HepG2 (cell line): ENCODE results near the gene SLC15A2. TPM values are rescaled to one million over a fixed set of nuclear protein-coding genes. Genes with fewer than 3 reads are reported as not detected.

Experiments used
- ATAC-seq: fragments of 200-7000 bp; cut with Tn5 transposase; 3 replicates; pipeline ENCODE4 v1.9.1; 2020; ENCODE audit warnings: mild to moderate bottlenecking, moderate library complexity
- BruUV-seq: library from RNA; stranded (reverse); fragments of 400-500 nt; replicated peaks from 2 replicates; lab custom pipeline; 2021; lab: Mats Ljungman, UMichigan
- CTCF ChIA-PET: fragments of 300-600 bp; formaldehyde crosslinking; extraction: SDS; loops from one replicate; lab custom pipeline; 2021; ENCODE audit warnings: low total read pairs, inconsistent platforms, low intra/inter-chr PET ratio; lab: Yijun Ruan, JAX
- POLR2A ChIA-PET: fragments of 350-600 bp; sonication (Branson Sonifier 250); formaldehyde crosslinking; loops from one replicate; lab custom pipeline; 2020; ENCODE audit warnings: antibody characterized with exemption, inconsistent platforms; lab: Yijun Ruan, JAX
- DNase-seq: peaks from one replicate; pipeline ENCODE4 v3.0.0-alpha.2; 2015; ENCODE audit warnings: low spot score
- FAIRE-seq: peaks from 3 replicates; lab custom pipeline; 2011; peaks lifted over from hg19 to GRCh38; lab: Jason Lieb, UNC
- H2AFZ ChIP-seq: one replicate; pipeline ENCODE4 v1.6.1; 2011; ENCODE audit warnings: low read length, inconsistent platforms
- H3K27ac ChIP-seq: fragments of 300-600 bp; 3 replicates; pipeline ENCODE4 v1.8.0; 2011; ENCODE audit warnings: mixed run types, mild to moderate bottlenecking, mixed read lengths, low read length, inconsistent platforms; ENCODE audit not compliant: insufficient read depth; ENCODE audit errors: extremely low read length
- H3K27me3 ChIP-seq, 2 experiments: fragments of 200-600 bp in 1 of 2; 2 replicates in 1 of 2; 3 replicates in 1 of 2; pipeline versions ENCODE4 v1.6.0 to v1.8.0; 2011; ENCODE audit warnings: low read length in 2 of 2, mild to moderate bottlenecking in 2 of 2, moderate library complexity in 2 of 2, inconsistent platforms in 1 of 2; ENCODE audit not compliant: insufficient read depth in 2 of 2, control insufficient read depth in 1 of 2
- H3K36me3 ChIP-seq, 2 experiments: fragments of 200-600 bp in 1 of 2; replicated peaks in 1 of 2; 2 replicates in 1 of 2; 3 replicates in 1 of 2; pipeline versions ENCODE4 v1.5.1 to v1.8.0; 2011; ENCODE audit warnings: low read length in 2 of 2, inconsistent platforms in 1 of 2; ENCODE audit not compliant: insufficient read depth in 2 of 2, control insufficient read depth in 1 of 2
- H3K4me1 ChIP-seq: 2 replicates; pipeline ENCODE4 v1.5.1; 2012; ENCODE audit warnings: low read length, inconsistent platforms; ENCODE audit not compliant: insufficient read depth
- H3K4me2 ChIP-seq: 2 replicates; pipeline ENCODE4 v1.6.0; 2011; ENCODE audit warnings: low read depth, low read length, inconsistent platforms
- H3K4me3 ChIP-seq, 3 experiments: fragments of 200-600 bp in 1 of 3; sonication (generic), shearing (Covaris generic) in 1 of 3; replicated peaks in 1 of 3; 2 replicates each; pipeline ENCODE4 v1.5.1; 2011 to 2016; ENCODE audit warnings: low read length in 3 of 3, inconsistent platforms in 2 of 3, low read depth in 2 of 3, mild to moderate bottlenecking in 2 of 3, control low read depth in 1 of 3, mixed read lengths in 1 of 3; ENCODE audit not compliant: insufficient read depth in 1 of 3
- H3K79me2 ChIP-seq: one replicate; pipeline ENCODE4 v1.6.1; 2011; ENCODE audit warnings: low read length, inconsistent platforms; ENCODE audit not compliant: insufficient read depth
- H3K9ac ChIP-seq: 2 replicates; pipeline ENCODE4 v1.6.0; 2011; ENCODE audit warnings: mild to moderate bottlenecking, low read depth, low read length, inconsistent platforms; ENCODE audit not compliant: insufficient read depth
- H3K9me3 ChIP-seq: 2 replicates; pipeline ENCODE4 v1.5.1; 2012; ENCODE audit warnings: mild to moderate bottlenecking, low read length
- H4K20me1 ChIP-seq: 2 replicates; pipeline ENCODE4 v1.6.0; 2011; ENCODE audit warnings: inconsistent platforms, mild to moderate bottlenecking, low read length, moderate library complexity; ENCODE audit not compliant: insufficient read depth
- ZNF234 ChIP-seq: sonication (generic); formaldehyde crosslinking; conservative IDR thresholded peaks from 2 replicates; pipeline ENCODE4 v1.5.1; 2020; ENCODE audit warnings: mild to moderate bottlenecking, missing genetic modification reagents
- in situ Hi-C: cut with HindIII; loops from 2 replicates; pipeline ENCODE4 v1.10.0; 2017; ENCODE audit warnings: low pct_unique_long_range_greater_than_20kb; ENCODE audit not compliant: extremely low pct_ligation_motif_present
- intact Hi-C: fragments of 100-400 bp; cut with micrococcal nuclease; formaldehyde crosslinking; loops from one replicate; pipeline ENCODE4 v1.10.0; 2022; ENCODE audit not compliant: unreplicated experiment
- polyA plus RNA-seq, 8 experiments: library from polyadenylated mRNA; depleted of rRNA in 3 of 8; stranded (reverse) in 7 of 8; unstranded in 1 of 8; fragments of >200 nt; fragmentation: Illumina TruSeq in 4 of 8; extraction: Trizol in 4 of 8; gene quantifications; 2 replicates each; pipeline versions ENCODE4 v1.2.1 to v1.2.3, GENCODE V29; 2011 to 2016; ENCODE audit warnings: low read depth in 4 of 8, missing spikeins in 1 of 8, mixed read lengths in 1 of 8; ENCODE audit not compliant: insufficient read depth in 1 of 8
- total RNA-seq, 5 experiments: library from RNA; depleted of rRNA; stranded (reverse); fragments of >200 nt; fragmentation: Illumina TruSeq; extraction: Trizol; gene quantifications; 2 replicates each; pipeline ENCODE4 v1.2.3, GENCODE V29; 2016; ENCODE audit warnings: low read depth in 1 of 5
- TF ChIP-seq, protein P1 (sequence below): sonication (generic); formaldehyde crosslinking; IDR thresholded peaks from 2 replicates; pipeline ENCODE4 v1.5.0; 2020; ENCODE audit warnings: mild to moderate bottlenecking, missing genetic modification reagents, borderline replicate concordance

Gene SLC15A2
- total and polyA plus RNA-seq, 2 of the 13 experiments (the other 11 are each of a cell fraction or from before 2014, with no cell fraction given): 1.0 to 1.4 TPM

DNA sequence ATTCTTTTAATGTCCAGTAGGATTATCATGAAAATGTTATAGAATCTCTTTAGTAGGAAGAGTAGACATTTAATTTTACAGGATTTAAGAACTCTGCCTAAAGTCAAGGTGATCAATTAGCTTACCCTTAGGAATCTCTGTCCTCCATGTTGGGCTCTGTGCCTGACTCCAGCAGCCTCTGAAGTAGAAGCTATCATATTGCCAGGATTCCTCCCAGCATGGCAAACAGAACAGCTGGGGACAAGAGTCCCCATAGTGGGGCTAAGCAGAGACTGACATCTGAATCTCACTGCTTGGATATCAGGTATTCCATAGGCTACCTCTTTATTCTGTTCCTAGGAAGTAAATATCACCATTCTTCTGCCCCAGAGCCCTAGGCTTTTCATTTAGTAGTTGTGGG lies 1.5 kb downstream of the SLC15A2 start (continued):
- TF ChIP-seq, protein P1, sequence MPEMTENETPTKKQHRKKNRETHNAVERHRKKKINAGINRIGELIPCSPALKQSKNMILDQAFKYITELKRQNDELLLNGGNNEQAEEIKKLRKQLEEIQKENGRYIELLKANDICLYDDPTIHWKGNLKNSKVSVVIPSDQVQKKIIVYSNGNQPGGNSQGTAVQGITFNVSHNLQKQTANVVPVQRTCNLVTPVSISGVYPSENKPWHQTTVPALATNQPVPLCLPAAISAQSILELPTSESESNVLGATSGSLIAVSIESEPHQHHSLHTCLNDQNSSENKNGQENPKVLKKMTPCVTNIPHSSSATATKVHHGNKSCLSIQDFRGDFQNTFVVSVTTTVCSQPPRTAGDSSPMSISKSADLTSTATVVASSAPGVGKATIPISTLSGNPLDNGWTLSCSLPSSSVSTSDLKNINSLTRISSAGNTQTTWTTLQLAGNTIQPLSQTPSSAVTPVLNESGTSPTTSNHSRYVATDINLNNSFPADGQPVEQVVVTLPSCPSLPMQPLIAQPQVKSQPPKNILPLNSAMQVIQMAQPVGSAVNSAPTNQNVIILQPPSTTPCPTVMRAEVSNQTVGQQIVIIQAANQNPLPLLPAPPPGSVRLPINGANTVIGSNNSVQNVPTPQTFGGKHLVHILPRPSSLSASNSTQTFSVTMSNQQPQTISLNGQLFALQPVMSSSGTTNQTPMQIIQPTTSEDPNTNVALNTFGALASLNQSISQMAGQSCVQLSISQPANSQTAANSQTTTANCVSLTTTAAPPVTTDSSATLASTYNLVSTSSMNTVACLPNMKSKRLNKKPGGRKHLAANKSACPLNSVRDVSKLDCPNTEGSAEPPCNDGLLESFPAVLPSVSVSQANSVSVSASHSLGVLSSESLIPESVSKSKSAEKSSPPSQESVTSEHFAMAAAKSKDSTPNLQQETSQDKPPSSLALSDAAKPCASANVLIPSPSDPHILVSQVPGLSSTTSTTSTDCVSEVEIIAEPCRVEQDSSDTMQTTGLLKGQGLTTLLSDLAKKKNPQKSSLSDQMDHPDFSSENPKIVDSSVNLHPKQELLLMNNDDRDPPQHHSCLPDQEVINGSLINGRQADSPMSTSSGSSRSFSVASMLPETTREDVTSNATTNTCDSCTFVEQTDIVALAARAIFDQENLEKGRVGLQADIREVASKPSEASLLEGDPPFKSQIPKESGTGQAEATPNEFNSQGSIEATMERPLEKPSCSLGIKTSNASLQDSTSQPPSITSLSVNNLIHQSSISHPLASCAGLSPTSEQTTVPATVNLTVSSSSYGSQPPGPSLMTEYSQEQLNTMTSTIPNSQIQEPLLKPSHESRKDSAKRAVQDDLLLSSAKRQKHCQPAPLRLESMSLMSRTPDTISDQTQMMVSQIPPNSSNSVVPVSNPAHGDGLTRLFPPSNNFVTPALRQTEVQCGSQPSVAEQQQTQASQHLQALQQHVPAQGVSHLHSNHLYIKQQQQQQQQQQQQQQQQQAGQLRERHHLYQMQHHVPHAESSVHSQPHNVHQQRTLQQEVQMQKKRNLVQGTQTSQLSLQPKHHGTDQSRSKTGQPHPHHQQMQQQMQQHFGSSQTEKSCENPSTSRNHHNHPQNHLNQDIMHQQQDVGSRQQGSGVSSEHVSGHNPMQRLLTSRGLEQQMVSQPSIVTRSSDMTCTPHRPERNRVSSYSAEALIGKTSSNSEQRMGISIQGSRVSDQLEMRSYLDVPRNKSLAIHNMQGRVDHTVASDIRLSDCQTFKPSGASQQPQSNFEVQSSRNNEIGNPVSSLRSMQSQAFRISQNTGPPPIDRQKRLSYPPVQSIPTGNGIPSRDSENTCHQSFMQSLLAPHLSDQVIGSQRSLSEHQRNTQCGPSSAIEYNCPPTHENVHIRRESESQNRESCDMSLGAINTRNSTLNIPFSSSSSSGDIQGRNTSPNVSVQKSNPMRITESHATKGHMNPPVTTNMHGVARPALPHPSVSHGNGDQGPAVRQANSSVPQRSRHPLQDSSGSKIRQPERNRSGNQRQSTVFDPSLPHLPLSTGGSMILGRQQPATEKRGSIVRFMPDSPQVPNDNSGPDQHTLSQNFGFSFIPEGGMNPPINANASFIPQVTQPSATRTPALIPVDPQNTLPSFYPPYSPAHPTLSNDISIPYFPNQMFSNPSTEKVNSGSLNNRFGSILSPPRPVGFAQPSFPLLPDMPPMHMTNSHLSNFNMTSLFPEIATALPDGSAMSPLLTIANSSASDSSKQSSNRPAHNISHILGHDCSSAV: no peak

DNA sequence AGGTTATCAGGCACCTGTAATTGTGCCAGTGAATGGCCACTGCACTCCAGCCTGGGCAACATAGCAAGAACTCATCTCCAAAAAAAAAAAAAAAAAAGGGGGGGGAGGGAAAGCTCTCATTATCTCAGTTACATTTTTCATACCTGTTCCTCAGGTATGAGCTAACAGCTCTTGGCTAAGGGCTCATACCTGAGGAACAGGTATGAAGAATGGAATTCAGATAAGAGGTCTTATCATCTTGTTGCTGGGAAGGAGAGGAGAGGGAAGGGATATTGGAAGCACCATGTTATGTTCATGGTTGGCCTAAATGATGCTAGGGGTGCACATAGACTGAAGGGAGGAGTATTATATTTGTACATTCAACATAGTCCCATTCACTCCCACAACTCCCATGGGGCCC lies 2.6 kb downstream of the SLC15A2 start:
- CTCF ChIA-PET: no interaction called here

More for the DNA sequence above, 2.6 kb downstream of the SLC15A2 start:
- Histone ChIP-seq H3K27me3 (no peaks in the 10 kb centered on the region), H3K9ac (no peak overlapping the region), H3K79me2 (no peaks in the 10 kb centered on the region), H3K4me1 (no peaks in the 10 kb centered on the region), H2AFZ (no peak overlapping the region), H3K4me3 (no peak overlapping the region), H3K4me2 (no peak overlapping the region), H3K36me3 (no peaks in the 10 kb centered on the region), H3K27ac (no peak overlapping the region), H3K9me3 (no peaks in the 10 kb centered on the region), H4K20me1 (no peaks in the 10 kb centered on the region)
- ATAC-seq: no peak
- FAIRE-seq: no peak
- intact Hi-C loops: no loop called here
- TF ChIP-seq ZNF234 (CRISPR knock-in tag): no peak
- DNase-seq: no peak
- POLR2A ChIA-PET: no interaction called here
- BruUV-seq: no TSS peak
- in situ Hi-C loops: no loop called here
